HEK293 (cell line): ENCODE data around the gene C12orf57.
A peak's percentile ranks its signal among the peaks of the same experiment; 100 is the strongest.

ENCODE experiments used
- CTCF ChIP-seq: fragments of 450-650 bp; formaldehyde crosslinking; IDR thresholded peaks from 2 replicates; pipeline ENCODE4 v1.5.1; 2016; ENCODE audit warnings: missing biosample characterization, missing genetic modification characterization
- PATZ1 ChIP-seq: fragments of 450-650 bp; formaldehyde crosslinking; IDR thresholded peaks from 2 replicates; pipeline ENCODE4 v1.5.1; 2016; ENCODE audit warnings: missing biosample characterization, missing genetic modification characterization
- REST ChIP-seq: fragments of 450-650 bp; formaldehyde crosslinking; IDR thresholded peaks from 2 replicates; pipeline ENCODE4 v1.5.1; 2016; ENCODE audit warnings: missing biosample characterization, missing genetic modification characterization
- SALL2 ChIP-seq: fragments of 450-650 bp; formaldehyde crosslinking; IDR thresholded peaks from 2 replicates; pipeline ENCODE4 v1.5.0; 2017; ENCODE audit warnings: missing biosample characterization, mild to moderate bottlenecking, missing genetic modification characterization, borderline replicate concordance
- ZBTB10 ChIP-seq: fragments of 450-650 bp; formaldehyde crosslinking; IDR thresholded peaks from 2 replicates; pipeline ENCODE4 v1.5.1; 2016; ENCODE audit warnings: missing biosample characterization, missing genetic modification characterization
- ZBTB8A ChIP-seq: fragments of 450-650 bp; formaldehyde crosslinking; IDR thresholded peaks from 2 replicates; pipeline ENCODE4 v1.5.1; 2016; ENCODE audit warnings: missing biosample characterization, missing genetic modification characterization
- ZNF175 ChIP-seq: fragments of 450-650 bp; formaldehyde crosslinking; IDR thresholded peaks from 2 replicates; pipeline ENCODE4 v1.5.1; 2016; ENCODE audit warnings: missing biosample characterization, missing genetic modification characterization
- ZNF274 ChIP-seq, 2 experiments: fragments of 200-500 bp in 1 of 2; fragments of 450-650 bp in 1 of 2; sonication (Bioruptor generic) in 1 of 2; formaldehyde crosslinking in 1 of 2; IDR thresholded peaks; 2 replicates each; pipeline versions ENCODE4 v1.5.1 to v1.6.1; 2014 to 2016; ENCODE audit warnings: borderline replicate concordance in 1 of 2, inconsistent platforms in 1 of 2, low read length in 1 of 2, missing biosample characterization in 1 of 2, missing genetic modification characterization in 1 of 2
- ZNF350 ChIP-seq: fragments of 450-650 bp; formaldehyde crosslinking; IDR thresholded peaks from 2 replicates; pipeline ENCODE4 v1.5.0; 2017; ENCODE audit warnings: missing biosample characterization, mild to moderate bottlenecking, missing genetic modification characterization
- ZNF416 ChIP-seq: fragments of 450-650 bp; formaldehyde crosslinking; IDR thresholded peaks from 2 replicates; pipeline ENCODE4 v1.5.1; 2016; ENCODE audit warnings: missing biosample characterization, missing genetic modification characterization
- ZNF510 ChIP-seq: fragments of 450-650 bp; formaldehyde crosslinking; IDR thresholded peaks from 2 replicates; pipeline ENCODE4 v1.5.1; 2018; ENCODE audit warnings: mild to moderate bottlenecking, missing genetic modification characterization, missing biosample characterization; ENCODE audit not compliant: insufficient replicate concordance
- ZSCAN5A ChIP-seq: fragments of 450-650 bp; formaldehyde crosslinking; IDR thresholded peaks from 2 replicates; pipeline ENCODE4 v1.5.1; 2016; ENCODE audit warnings: missing biosample characterization, missing genetic modification characterization

- TF ChIP-seq CTCF (no peak), REST (tag by site-specific recombination) (no peak), ZBTB10 (no peak), ZBTB8A (tag by site-specific recombination) (peak; percentile 69), ZNF274 (IDR thresholded peaks at IDR 0.05; ENCODE audit: low read length) (no peak), ZNF274 (tag by site-specific recombination; IDR thresholded peaks at IDR 0.05; ENCODE audit: borderline replicate concordance) (no peak), ZNF510 (tag by site-specific recombination) (no peak), ZNF350 (tag by site-specific recombination) (no peak), SALL2 (tag by site-specific recombination) (no peak), ZNF175 (tag by site-specific recombination) (no peak), ZNF416 (tag by site-specific recombination) (no peak), PATZ1 (tag by site-specific recombination) (no peak), ZSCAN5A (no peak)
These were observed 9.9 kb downstream of the C12orf57 start for GRCh38 chr12:6953442-6954315.
